ENCODE measurements around the gene VSTM4.

The VSTM4 gene

DNA sequence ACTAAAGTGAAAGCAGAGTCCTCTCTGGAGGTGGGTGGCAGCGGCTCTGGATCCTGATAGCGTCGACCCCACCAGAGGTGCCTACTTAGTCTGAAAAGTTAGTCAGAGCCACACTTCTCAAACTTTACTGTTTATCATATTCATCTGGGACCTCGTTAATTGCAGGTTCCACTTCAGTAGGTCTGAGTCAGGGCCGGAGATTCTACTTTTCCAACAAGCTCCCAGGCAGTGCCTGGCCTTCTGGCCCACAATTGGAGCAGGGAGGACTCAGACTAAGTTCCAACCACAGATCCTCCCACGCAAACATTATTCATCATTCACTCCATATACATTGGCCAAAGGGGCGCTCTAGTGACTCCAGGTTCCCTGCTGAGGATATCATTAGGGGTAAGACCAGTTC, 78.1 kb downstream of the VSTM4 start:
- no peak for DNase-seq

DNA sequence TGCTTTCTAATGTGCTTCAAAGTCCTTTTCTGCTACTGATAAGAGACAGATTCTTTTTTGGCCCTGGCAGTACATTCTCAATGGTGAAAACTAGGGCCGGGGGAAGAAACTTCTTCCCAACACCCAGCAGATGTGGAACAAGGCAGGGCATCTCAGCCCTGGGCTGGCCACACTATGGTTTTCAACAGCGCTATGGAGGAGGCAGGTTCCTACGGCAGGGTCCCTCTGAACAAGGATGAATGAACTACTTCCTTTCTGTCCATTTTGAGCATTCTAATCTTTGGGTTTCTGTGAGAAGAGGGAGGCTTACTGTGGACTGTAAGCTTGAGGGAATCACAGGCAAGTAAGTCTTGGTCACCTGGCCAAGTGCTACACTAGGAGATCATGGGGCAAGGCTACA, 78.7 kb downstream of the VSTM4 start:
- DNase-seq = no peak

DNA sequence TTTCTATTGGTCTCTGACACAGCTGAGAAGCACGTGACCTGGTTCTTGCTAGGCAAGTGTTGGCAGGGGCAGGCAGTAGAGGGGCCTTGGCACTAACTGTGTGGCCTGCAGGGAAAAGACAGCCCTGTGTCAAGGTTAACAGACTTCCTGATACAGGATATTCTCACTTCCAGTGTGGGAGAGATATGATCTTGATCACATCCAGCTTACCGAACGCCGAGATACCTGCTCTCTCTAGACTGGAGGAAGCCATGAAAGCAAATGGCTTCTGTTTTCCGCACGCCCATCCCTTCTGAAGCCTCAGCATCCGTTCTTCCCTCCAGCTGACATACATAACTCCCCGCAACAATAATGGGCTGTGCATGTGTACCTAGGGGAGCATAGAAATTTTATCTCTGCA, 79.4 kb downstream of the VSTM4 start:
- DNase-seq = no peak

DNA sequence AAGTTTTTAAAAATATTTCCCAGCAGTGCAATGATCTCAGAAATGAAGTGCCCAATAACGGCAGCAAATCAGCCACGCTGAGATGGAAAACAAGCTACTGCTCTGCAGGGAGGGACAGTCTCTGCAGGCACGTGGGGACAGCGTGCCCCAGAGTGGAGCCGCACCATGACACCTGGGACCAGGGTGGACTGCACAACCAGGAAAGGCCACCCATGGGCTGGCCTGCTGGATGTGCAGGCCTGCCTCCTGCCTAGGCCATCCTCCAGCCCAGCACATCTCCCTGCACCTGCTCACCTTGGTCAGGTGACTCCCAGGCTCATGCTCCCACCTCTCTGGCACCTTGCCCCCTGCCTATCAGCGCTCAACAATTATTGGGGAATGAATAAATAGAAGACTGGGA, 80.4 kb downstream of the VSTM4 start:
- no peak for DNase-seq

DNA sequence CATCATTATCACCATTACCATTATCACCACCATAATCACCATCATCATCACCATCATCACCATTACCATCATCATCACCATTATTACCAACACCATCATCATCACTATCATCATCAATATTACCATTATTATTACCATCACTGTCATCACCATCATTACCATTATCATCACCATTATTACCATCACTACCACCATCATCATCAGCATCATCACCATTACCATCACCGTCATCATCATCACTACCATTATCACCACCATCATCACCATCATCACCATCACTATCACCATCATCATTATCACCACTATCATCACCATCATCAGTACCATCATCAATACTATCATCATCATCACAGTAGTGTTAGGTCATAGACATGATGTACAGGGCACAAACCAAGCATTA, 81.4 kb downstream of the VSTM4 start:
- DNase-seq = no peak

DNA sequence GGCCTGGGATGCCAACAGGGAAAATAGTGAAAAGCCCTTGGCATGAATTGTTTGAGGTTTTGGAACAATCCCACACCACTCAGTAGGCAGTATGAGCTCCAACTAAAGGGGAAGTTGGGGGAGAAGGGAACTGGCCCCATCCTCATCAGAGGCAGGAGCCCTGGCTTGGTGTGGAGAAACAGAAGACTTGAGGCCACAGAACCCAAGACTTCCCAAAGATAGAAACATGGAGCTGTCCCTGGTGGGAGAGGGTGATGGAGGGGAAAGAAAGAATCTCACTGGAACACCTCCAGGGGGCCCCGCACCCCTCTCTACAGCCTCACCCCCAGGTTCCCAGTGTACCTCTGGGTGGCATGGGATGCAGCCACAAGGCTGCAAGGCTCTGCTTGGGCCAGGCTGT, 85.7 kb downstream of the VSTM4 start:
- no peak for DNase-seq

DNA sequence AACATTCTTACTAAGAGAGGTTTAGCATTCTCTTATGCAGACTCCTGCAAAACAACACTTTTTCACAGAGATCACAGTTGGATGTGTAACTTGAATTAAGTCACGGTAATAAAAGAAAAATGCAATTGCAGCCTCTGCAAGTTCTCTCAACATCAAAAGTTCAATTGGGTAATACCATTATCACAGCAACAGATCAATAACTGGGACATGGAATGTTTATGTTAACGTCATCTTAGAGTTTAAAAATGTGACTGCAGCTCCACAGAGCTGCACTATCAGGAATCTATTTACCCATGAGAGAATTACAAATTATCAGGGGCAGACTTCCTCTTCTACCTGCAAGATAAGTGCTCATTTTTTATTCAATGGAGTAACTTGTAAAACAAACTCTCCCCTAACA, 86.7 kb downstream of the VSTM4 start:
- no peak for DNase-seq

DNA sequence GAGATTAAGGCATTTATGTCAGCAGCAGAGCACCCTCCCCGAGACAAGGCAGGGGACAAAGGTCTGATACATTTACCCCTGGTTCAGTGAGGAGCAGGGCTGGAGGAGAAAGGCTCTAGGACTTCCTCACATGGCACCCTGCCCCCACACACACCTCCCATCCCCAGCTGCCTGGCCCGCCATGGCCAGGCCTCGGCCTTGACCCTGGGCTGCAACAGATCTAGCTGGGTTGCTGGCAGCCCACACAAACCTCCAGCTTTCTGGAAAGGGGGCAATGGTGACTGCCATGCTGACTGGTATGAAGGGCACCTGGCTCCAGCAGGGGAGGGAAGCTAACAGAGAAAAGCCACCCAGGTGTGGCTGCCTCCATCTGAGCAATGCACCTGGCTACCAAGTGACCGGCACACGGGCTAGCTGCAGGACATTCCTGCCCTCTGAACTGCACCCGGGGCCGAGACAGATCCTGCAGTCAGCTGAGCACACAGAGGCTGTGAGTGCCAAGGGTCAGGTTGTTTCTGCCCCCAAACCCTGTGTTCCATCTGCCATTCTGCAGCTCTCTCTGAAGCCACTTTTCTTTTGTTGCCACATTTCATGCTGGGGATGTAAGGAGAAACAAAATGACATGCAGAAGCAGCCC, 89.9 kb downstream of the VSTM4 start:
- DNase-seq = no peak

DNA sequence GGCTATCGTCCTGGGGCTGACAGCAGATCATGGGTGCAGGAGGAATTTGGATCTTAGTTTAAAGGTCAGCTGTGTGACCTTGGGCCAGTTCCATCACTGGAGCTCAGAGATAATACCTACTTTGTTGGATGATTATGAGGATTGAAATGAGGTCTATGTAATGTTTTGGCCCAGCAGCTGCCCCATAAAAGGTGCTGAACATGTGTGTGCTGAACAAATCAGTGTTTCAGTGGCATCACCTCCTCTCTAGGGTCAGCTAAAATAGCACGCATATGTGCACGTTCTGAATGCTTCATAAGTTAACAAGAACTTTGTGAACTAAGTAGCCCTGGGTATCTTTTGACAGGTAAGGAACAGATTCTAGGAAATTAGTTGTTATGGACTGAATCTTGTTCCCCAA, 90.8 kb downstream of the VSTM4 start:
- DNase-seq = no peak

DNA sequence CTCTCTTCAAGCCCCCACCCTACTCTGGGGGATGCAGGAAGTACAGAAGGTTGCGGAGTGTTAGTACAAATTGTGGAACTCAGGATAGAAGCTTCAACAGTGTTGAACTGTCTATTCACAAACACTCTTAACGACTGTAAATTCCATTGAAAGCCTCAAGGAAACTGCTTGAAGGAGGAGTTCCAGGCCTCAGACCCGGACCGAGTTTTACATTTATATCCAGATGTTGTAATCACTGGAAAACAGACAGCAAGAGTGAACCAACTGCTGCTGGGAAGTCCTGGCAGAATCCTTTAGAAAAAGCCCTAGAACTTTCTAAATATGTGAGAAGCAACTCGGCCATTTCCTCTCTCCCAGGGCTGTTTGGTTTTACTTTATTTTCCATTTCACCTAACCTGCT, 91.6 kb downstream of the VSTM4 start:
- DNase-seq = no peak

DNA sequence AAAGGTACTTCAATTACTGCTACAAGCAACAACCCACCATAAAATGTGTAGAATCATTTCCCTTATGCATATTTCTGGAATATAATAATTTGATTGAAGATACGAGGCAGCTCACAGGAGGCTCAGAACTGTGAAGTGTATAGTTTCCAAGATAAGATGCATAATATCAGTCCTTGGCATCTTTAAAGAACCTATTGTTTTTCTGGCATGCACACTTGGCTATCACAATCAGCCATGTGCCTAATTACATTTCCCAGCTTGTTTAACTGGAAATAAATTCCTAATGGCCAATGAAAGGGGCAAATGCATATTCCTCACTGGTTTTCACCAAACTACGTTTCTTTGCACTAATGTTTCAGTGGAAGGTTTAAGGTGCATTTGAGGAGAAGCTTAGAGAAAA, 92.3 kb downstream of the VSTM4 start:
- no peak for DNase-seq

DNA sequence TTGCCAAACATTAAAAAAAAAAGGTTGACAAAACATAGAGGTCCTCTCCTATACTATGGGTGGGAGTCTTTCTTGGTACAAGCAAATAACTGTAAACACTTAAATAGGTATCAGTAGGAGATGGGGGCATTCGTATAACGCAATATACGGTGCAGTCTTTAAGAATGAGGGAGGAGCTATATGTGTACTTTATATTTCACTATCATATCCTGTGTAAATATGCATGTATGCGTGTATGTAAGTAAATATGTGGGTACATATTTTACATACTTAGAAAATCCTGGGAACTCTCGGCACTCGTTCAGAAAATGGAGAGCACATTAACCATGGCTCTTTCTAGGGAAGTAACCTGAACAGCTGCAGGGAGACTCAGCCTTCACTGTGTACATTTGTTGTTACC, 93.6 kb downstream of the VSTM4 start:
- no peak for DNase-seq

DNA sequence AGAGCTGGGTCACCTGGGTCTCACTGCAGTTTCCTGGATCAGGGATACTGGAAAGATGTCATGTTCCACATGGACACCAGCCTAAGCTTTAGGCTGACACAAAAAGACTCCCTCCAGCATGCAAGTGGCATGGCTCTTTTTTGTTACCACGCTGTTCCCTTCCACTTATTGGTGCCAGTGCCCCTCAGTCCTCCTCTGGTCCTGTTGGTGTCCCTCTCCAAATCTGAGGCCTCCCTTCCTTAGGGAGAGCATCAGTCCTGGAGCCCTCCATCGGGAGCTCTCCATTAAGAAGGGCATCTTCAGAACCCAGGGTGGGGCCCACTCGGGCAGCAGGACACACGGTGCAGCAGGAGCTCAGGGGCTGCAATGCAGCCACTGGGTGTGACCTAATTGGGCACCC, 99.6 kb downstream of the VSTM4 start:
- DNase-seq = no peak

DNA sequence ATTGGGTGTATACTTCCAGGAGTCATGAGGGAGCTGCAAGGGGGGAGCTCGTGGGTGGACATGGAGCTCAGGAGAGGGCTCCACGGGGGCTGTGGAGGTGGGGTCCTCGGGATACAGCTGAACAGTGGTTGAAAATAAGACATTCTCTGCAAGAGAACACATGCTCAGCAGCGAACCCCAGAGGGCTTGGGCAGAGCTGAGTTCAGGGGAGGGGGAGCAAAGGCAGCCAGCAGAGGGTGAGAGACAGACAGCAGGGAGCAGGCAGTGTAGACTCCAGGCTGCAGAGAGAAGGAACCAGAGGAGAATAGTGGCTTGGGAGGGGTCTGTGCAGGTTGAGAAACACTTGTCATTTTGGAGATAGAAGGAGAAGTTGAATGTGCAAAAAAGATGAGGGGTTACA, 102.7 kb downstream of the VSTM4 start:
- no peak for DNase-seq

DNA sequence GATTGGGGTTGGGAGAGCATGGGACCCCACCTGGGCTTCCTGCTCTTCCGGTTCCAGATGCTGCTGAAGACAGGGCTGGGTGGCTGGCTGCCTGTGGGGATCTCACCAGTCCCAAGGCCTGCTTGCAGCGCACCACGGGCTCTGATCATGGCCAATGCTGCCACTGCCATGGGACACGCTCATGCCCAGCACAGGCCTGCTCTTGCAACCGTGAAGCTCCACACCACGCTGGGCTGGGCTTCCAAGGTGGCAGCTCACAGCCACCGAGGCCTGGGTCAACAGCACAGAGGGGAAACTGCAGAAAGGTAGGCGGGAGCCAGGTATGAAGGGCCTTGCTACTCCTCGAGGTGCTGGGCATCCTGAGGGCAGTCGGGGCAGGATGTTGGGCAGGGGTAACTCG, 103.6 kb downstream of the VSTM4 start:
- no peak for DNase-seq

DNA sequence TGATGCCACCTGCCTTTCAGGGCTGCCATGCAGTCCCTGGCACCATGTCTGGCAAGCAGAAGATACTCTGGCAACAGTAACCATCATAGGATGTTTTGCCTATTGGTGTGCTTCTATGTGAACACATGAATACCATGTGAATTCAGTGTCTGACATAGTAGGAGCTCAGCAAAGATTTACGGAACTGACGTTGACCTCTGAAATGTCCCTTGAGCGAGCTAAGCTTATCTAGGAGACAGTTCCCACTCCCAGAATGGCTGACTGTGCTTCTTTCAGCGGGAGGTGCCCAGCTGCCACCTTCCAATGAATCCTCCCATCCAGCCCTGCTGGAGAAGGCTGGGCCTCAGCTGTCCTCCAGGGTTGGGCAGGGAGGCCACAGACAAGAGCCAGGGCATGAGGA, 104.5 kb downstream of the VSTM4 start:
- no peak for DNase-seq

DNA sequence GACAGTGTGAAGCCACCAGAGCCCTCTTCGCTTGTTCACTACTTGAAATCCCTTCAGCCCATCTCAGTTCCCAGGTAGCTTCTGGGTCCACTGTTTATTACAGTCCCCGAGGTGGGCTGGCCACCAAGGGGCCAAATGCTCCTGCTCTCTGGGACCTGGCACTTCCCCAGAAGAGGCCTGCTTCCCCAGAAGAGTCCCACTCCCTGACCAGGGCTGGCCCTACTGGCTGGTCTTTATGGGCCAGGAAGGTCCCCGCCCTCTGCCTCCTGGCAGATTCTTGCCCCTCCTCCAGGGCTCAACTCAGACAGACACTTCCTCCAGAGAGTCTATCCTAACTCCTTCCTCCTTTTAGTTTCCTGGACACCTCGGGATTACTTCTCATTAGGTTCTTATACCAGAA, 105.0 kb downstream of the VSTM4 start:
- DNase-seq = no peak

DNA sequence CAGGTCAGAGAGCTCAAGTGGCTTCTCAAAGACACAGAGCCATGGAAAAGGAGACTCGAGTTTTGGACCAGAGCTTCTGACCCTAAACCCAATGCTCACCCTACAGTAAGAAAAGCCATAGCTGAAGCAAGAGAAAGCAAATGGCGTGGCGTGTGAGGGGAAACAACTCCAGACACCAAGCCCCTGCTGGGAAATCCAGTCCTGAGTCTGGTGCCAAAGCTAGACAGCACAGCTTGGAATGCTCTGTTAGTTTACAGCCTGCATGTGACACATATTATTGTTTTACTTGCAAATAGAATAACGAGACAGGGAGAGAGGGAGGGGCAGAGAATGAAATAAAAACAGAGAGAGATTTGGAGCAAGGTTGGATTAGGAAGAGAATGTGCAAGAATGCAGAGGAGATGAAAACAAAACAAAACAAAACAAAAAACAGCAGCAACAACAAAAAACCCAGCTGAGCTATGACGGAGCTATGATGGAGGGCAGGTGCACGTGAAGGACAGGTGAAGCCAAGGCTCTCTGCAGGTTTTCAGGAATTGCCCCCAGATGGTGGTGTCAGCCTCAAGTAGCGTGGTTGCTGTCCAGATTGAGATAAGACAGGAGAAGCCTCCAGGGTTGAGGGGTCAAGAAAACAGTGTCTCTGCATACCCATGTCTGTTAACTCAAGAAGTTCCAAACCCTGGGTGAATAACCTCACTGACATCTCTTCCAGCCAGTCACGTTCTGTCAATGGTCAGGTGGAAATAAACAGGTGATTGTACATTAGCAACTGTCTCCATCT, 105.9 kb downstream of the VSTM4 start:
- no peak for DNase-seq

DNA sequence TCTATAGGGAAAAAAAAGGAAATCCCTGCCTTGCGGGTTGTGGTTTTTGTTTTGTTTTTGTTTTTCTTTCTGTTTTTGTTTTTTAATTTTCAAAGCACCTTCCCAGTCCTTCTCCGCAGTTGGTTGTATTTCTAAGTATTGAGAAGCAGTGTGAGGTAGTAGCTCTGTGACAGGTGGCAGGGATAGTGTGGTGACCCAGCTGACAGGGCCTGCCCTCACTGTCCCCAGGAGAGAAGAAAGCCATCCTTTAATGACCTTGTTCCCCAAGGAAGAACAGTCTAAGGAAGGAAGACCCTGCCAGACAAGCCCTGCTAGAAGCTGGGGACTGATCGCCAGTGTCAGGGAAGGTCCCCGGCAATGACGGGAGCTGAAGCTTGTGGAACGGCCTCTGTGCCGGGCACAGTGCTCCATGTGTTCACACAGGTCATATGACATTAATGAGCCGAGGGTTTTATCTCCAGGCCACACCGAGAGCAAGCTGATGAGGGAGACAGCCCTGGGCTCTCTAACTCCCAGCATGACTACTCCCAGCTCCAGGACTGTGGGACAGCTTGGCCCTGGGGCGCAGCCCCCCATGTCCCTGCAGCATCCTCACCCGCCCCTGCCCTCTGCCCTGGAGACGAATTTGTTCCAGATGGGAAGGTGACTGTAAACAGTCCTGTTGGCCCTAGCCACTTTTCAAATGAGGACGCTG, 106.7 kb downstream of the VSTM4 start:
- no peak for DNase-seq

DNA sequence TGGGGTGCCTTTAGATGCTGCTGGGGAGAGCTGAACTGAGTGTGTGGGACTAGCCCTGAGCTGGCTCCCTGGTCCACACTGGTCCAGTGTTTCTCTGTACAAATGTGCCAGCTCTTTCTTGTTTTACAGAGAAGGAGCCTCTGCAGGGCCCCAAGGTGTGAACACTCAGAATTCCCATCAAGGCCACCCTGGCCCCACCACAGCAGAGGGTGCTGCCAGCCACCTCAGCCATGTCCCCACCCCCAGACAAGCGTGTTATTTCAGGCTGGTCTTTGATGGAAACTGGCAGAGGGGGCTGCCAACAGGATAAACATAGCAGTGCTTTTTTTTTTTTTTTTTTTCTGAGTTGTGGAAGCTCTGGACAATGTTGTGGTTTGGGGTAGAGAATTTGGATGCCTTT, 107.2 kb downstream of the VSTM4 start:
- DNase-seq = no peak

DNA sequence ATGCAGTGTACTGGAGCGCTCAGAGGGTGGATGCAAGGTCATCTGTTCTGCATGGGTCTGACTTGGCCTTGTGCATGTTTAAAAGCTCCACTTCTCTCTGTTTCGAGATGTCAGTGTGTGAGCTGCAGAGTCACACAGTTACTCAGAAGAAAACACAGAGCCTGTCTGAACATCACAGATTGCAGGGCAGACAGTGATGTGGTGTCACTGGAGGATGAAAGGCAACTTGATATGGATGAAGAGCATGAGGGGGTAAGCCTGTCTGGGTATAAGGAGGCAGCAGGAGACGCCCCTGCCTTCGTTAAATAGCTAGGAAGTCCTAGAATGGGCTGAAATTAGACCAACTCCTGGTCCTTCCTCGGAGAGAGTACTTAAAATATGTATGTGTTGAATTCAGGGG, 108.2 kb downstream of the VSTM4 start:
- no peak for DNase-seq

DNA sequence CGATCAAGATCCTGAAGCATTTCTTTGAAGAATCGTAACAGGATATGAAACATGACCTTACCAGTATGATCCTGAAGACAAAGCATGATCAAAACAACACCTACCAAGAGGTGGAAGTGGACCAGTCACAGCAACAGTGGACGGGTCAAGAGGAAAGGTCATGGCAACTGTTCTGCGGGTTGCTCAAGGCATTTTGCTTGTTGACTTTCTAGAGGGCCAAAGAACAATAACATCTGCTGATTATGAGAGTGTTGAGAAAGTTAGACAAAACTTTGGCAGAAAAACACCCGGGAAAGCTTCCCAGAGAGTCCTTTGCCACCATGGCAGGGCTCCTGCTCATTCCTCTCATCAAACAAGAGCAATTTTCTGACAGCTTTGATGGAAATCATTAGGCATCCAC, 110.1 kb downstream of the VSTM4 start:
- no peak for DNase-seq

DNA sequence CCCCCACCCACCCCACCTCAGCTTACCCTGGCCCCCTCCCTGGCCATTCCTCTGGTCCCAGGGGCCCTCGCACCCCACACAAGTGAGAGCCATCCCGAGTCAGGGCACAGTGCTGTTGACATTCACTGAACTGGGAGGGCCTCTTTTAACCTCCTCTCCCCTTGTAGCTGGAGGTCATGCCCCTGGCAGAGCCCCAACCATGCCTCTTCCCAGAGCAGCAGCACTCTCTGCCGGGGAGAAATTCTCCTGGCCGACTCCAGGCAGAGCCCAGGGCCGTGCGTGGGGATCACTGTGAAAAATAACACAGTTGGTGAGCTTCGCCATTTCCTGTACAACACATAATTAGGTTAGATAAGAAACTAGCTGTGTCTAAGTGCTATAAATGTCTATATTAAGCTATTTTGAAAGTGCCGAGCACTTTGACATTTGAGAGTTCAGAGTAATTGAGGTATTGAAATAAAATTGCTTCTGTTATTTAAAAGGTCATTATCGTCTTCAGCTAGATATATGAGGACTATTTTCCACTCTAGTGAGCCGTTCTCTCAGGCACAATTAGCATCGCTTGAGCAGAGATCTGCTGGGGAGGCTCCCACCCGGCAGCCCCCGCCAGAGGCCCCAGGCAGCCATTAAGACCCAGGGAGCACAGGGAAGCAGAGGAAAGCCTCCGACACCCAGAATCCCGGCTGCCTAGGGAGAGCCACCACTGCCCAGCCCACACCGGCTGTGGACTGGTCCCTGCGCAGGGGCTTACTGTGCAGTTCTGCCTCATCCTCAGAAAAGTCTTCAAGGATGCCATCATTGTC, 113.3 kb downstream of the VSTM4 start:
- DNase-seq = no peak

DNA sequence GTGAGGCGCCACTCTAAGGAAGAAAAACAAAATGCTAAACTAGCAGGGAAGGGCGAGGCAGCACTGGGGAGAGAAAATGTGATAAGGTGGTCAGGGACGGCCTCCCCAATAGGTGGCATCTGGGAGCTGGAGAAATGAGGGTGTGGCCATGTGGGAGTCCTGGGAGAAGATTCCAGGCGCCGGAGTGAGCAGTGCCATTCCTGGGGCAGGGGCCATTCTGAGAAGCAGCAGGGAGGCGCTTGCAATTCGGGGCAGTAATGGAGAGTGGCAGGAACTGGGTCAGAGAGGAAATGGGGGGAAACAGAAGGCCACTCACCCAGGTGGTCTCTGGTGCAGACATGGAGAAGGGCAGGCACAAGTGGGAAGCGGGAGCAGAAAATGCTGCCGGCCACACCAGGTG, 113.9 kb downstream of the VSTM4 start:
- no peak for DNase-seq

Data from KG1 (cell line).